Endothelial cell of umbilical vein (primary cell): ENCODE data around the gene KCNH8. TPM values are rescaled to one million over a fixed set of nuclear protein-coding genes. Genes with fewer than 3 reads are reported as not detected.

Source experiments
- BruUV-seq: library from RNA; stranded (reverse); fragments of 400-500 nt; replicated peaks from 2 replicates; lab custom pipeline; 2021; lab: Mats Ljungman, UMichigan
- CTCF ChIA-PET: fragments of 300-600, 350-600 bp; sonication (Branson Sonifier 250); formaldehyde crosslinking; loops from one replicate; lab custom pipeline; 2021; ENCODE audit warnings: antibody characterized with exemption, inconsistent platforms; lab: Charles Lee
- POLR2A ChIA-PET: fragments of 300-600, 350-600 bp; sonication (Branson Sonifier 250); formaldehyde crosslinking; loops from one replicate; lab custom pipeline; 2021; ENCODE audit warnings: antibody characterized with exemption, inconsistent platforms; lab: Charles Lee
- DNase-seq: peaks from one replicate; pipeline ENCODE4 v3.0.0-alpha.2; 2011; ENCODE audit warnings: low read depth, low spot score
- FAIRE-seq: peaks from 2 replicates; lab custom pipeline; 2011; peaks lifted over from hg19 to GRCh38; lab: Jason Lieb, UNC
- H2AFZ ChIP-seq: 2 replicates; pipeline ENCODE4 v1.6.0; 2012; ENCODE audit warnings: low read depth, low read length, control low read depth, inconsistent platforms
- H3K27ac ChIP-seq: 2 replicates; pipeline ENCODE4 v1.5.1; 2011; ENCODE audit warnings: low read depth, mild to moderate bottlenecking, control low read depth, low read length, moderate library complexity; ENCODE audit not compliant: insufficient read depth
- H3K27me3 ChIP-seq, 2 experiments: 2 replicates each; pipeline versions ENCODE4 v1.6.0 to v1.6.1; 2011; ENCODE audit warnings: low read length in 2 of 2, mixed read lengths in 1 of 2; ENCODE audit not compliant: control insufficient read depth in 2 of 2, insufficient read depth in 2 of 2
- H3K36me3 ChIP-seq, 2 experiments: 2 replicates in 1 of 2; 3 replicates in 1 of 2; pipeline ENCODE4 v1.5.1; 2011; ENCODE audit warnings: low read length in 2 of 2, mild to moderate bottlenecking in 1 of 2, moderate library complexity in 1 of 2; ENCODE audit not compliant: control insufficient read depth in 2 of 2, insufficient read depth in 2 of 2; ENCODE audit errors: extremely low read depth in 1 of 2
- H3K4me1 ChIP-seq: 3 replicates; pipeline ENCODE4 v1.5.1; 2011; ENCODE audit warnings: mild to moderate bottlenecking, low read length; ENCODE audit not compliant: control insufficient read depth, insufficient read depth; ENCODE audit errors: extremely low read depth
- H3K4me2 ChIP-seq: 2 replicates; pipeline ENCODE4 v1.6.1; 2011; ENCODE audit warnings: low read length, control low read depth, mixed read lengths; ENCODE audit not compliant: insufficient read depth
- H3K4me3 ChIP-seq, 3 experiments: fragments of 200-600 bp in 1 of 3; sonication (generic), shearing (Covaris generic) in 1 of 3; replicated peaks in 1 of 3; 2 replicates each; pipeline ENCODE4 v1.5.1; 2011 to 2016; ENCODE audit warnings: control low read depth in 3 of 3, low read length in 3 of 3, mild to moderate bottlenecking in 2 of 3, inconsistent platforms in 1 of 3, low read depth in 1 of 3, moderate library complexity in 1 of 3; ENCODE audit not compliant: insufficient read depth in 1 of 3
- H3K79me2 ChIP-seq: 2 replicates; pipeline ENCODE4 v1.6.0; 2012; ENCODE audit warnings: low read length, inconsistent platforms; ENCODE audit not compliant: control insufficient read depth, insufficient read depth
- H3K9ac ChIP-seq: replicated peaks from 2 replicates; pipeline ENCODE3; 2011; ENCODE audit warnings: low read length, control low read depth; ENCODE audit not compliant: insufficient read depth; ENCODE audit errors: extremely low read depth
- H3K9me1 ChIP-seq: replicated peaks from 3 replicates; pipeline ENCODE4 v1.6.0; 2011; ENCODE audit warnings: mild to moderate bottlenecking, low read length; ENCODE audit not compliant: control insufficient read depth, insufficient read depth; ENCODE audit errors: extremely low read depth
- H3K9me3 ChIP-seq: replicated peaks from 2 replicates; pipeline ENCODE4 v1.5.1; 2012; ENCODE audit warnings: low read length, inconsistent platforms; ENCODE audit not compliant: control insufficient read depth, insufficient read depth
- H4K20me1 ChIP-seq: replicated peaks from 2 replicates; pipeline ENCODE3; 2011; ENCODE audit warnings: mild to moderate bottlenecking, low read length; ENCODE audit not compliant: control insufficient read depth, insufficient read depth; ENCODE audit errors: extremely low read depth
- CTCF ChIP-seq, 2 donors: IDR thresholded peaks; 1 replicate in 1 of 2; 2 replicates in 1 of 2; pipeline ENCODE4 v1.5.1; 2011; ENCODE audit warnings: low read length in 2 of 2, mild to moderate bottlenecking in 2 of 2, moderate library complexity in 2 of 2, control low read depth in 1 of 2, inconsistent platforms in 1 of 2, low read depth in 1 of 2; ENCODE audit not compliant: insufficient read depth in 1 of 2; ENCODE audit errors: extremely low read depth in 1 of 2
- EZH2 ChIP-seq: IDR thresholded peaks from 2 replicates; pipeline ENCODE4 v1.6.1; 2012; ENCODE audit warnings: borderline replicate concordance, low read depth, mild to moderate bottlenecking, moderate library complexity, low read length, inconsistent platforms; ENCODE audit not compliant: severe bottlenecking
- FOS ChIP-seq: IDR thresholded peaks from 2 replicates; pipeline ENCODE4 v1.6.1; 2011; ENCODE audit warnings: mild to moderate bottlenecking, low read length, moderate library complexity, borderline replicate concordance; ENCODE audit not compliant: insufficient read depth
- GATA2 ChIP-seq: IDR thresholded peaks from 2 replicates; pipeline ENCODE4 v1.7.0; 2011; ENCODE audit warnings: low read depth, mild to moderate bottlenecking, moderate library complexity, mixed read lengths, low read length; ENCODE audit not compliant: insufficient read length, insufficient read depth
- JUN ChIP-seq: IDR thresholded peaks from 2 replicates; pipeline ENCODE4 v1.6.1; 2011; ENCODE audit warnings: borderline replicate concordance, low read depth; ENCODE audit not compliant: insufficient read length, insufficient read depth
- MAX ChIP-seq: IDR thresholded peaks from 2 replicates; pipeline ENCODE4 v1.6.1; 2011; ENCODE audit not compliant: insufficient read depth, insufficient read length
- MYC ChIP-seq: IDR thresholded peaks from one replicate; pipeline ENCODE4 v1.6.1; 2011; ENCODE audit warnings: mild to moderate bottlenecking, low read depth, low read length
- POLR2A ChIP-seq: IDR thresholded peaks from 2 replicates; pipeline ENCODE4 v1.6.1; 2012; ENCODE audit warnings: low read depth, mild to moderate bottlenecking, control low read depth, low read length
- POLR2AphosphoS5 ChIP-seq: IDR thresholded peaks from 2 replicates; pipeline ENCODE4 v1.6.1; 2012; ENCODE audit warnings: low read depth, mild to moderate bottlenecking, control low read depth, low read length, moderate library complexity; ENCODE audit not compliant: insufficient read depth
- dilution Hi-C: fragments of 300-500 bp; cut with MboI; formaldehyde crosslinking; loops from one replicate; pipeline ENCODE4 v1.15.0; 2019; ENCODE audit warnings: low sequenced_read_pairs; ENCODE audit not compliant: extremely low pct_ligation_motif_present
- intact Hi-C: fragments of 100-400 bp; cut with micrococcal nuclease; formaldehyde crosslinking; loops from one replicate; pipeline ENCODE4 v1.10.0; 2022
- polyA plus RNA-seq, 4 experiments: library from polyadenylated mRNA; depleted of rRNA in 3 of 4; stranded (reverse) in 3 of 4; unstranded in 1 of 4; fragments of >200 nt; gene quantifications; 2 replicates each; pipeline versions ENCODE4 v1.2.1 to v1.2.3, GENCODE V29; 2011 to 2012; ENCODE audit warnings: missing spikeins in 1 of 4
- total RNA-seq: library from RNA; stranded (reverse); gene quantifications from 2 replicates; pipeline ENCODE4 v1.2.3, GENCODE V29; 2021

Gene KCNH8
- total and polyA plus RNA-seq, 2 donors (not counting 3 experiments of a cell fraction or from before 2014, with no cell fraction given): not detected

- POLR2A ChIA-PET: no interaction called here
- Histone ChIP-seq H3K4me1 (no peaks in the 10 kb centered on the region), H3K79me2 (no peaks in the 10 kb centered on the region), H2AFZ (no peak overlapping the region), H3K4me3 (no peak overlapping the region), H3K4me2 (no peak overlapping the region), H3K27ac (no peak overlapping the region), H3K27me3 (no peaks in the 10 kb centered on the region), H3K36me3 (no peaks in the 10 kb centered on the region), H4K20me1 (no peaks in the 10 kb centered on the region), H3K9ac (no peak overlapping the region), H3K9me1 (no peaks in the 10 kb centered on the region), H3K9me3 (peaks cover 3% of the 10 kb centered on the region)
- FAIRE-seq: no peak
- BruUV-seq: no TSS peak
- intact Hi-C loops (no loop called here), dilution Hi-C loops (no loop called here)
- CTCF ChIA-PET: no interaction called here
- no peak for DNase-seq
- TF ChIP-seq MYC: no peak
- no peak for TF ChIP-seq GATA2
- no peak for TF ChIP-seq JUN
- TF ChIP-seq EZH2: no peak
- no peak for TF ChIP-seq CTCF (IDR thresholded peaks at IDR 0.05; ENCODE audit: extremely low read depth in 1 of 2, insufficient read depth in 1 of 2, low read depth in 1 of 2, low read length in 2 of 2)
- no peak for TF ChIP-seq POLR2A
- no peak for TF ChIP-seq POLR2AphosphoS5
- TF ChIP-seq FOS: no peak
- no peak for TF ChIP-seq MAX
Observed at GRCh38 chr3:19446138-19446537, 297.8 kb downstream of the KCNH8 start.
